Aorta (tissue), 5 donors: ENCODE results near the gene NR2C2. TPM values are rescaled to one million over a fixed set of nuclear protein-coding genes. Genes with fewer than 3 reads are reported as not detected.

ENCODE experiments used
- ATAC-seq: fragments of 200-7000 bp; cut with Tn5 transposase; one replicate; pipeline ENCODE4 v1.9.1; 2022; ENCODE audit warnings: moderate library complexity; ENCODE audit not compliant: low FRiP score
- DNase-seq, 2 donors: peaks; one replicate each; pipeline ENCODE4 v3.0.0-alpha.2; 2020
- H3K27ac ChIP-seq, 2 donors: one replicate each; pipeline ENCODE4 v1.5.1; 2013; ENCODE audit warnings: low read length in 2 of 2, mild to moderate bottlenecking in 2 of 2, moderate library complexity in 2 of 2, control low read depth in 1 of 2, inconsistent platforms in 1 of 2, low read depth in 1 of 2
- H3K27me3 ChIP-seq, 2 donors: one replicate each; pipeline ENCODE4 v1.6.1; 2013; ENCODE audit warnings: control low read depth in 1 of 2, low read length in 1 of 2, mild to moderate bottlenecking in 1 of 2, moderate library complexity in 1 of 2; ENCODE audit not compliant: insufficient read depth in 2 of 2, control insufficient read depth in 1 of 2
- H3K36me3 ChIP-seq, 2 donors: one replicate each; pipeline ENCODE4 v1.6.1; 2013; ENCODE audit warnings: control low read depth in 1 of 2, low read length in 1 of 2, mild to moderate bottlenecking in 1 of 2; ENCODE audit not compliant: insufficient read depth in 2 of 2, control insufficient read depth in 1 of 2
- H3K4me1 ChIP-seq, 2 donors: one replicate each; pipeline ENCODE4 v1.6.1; 2013; ENCODE audit warnings: low read length in 2 of 2, control low read depth in 1 of 2, mild to moderate bottlenecking in 1 of 2, moderate library complexity in 1 of 2; ENCODE audit not compliant: insufficient read depth in 2 of 2, control insufficient read depth in 1 of 2
- H3K4me3 ChIP-seq, 2 donors: one replicate each; pipeline ENCODE4 v1.5.1; 2013; ENCODE audit warnings: low read length in 2 of 2, control low read depth in 1 of 2, mild to moderate bottlenecking in 1 of 2
- H3K9me3 ChIP-seq: one replicate; pipeline ENCODE4 v1.6.1; 2013; ENCODE audit warnings: mild to moderate bottlenecking, low read length; ENCODE audit not compliant: control insufficient read depth
- WGBS, 2 donors: extraction: QIAGEN DNeasy Blood & Tissue Kit; methylation state at CpG; one replicate each; pipeline ENCODE4 v1.1.7; 2013; 5-methylcytosine and 5-hydroxymethylcytosine counted together
- intact Hi-C, 2 donors: fragments of 100-400 bp; cut with DNase I; formaldehyde crosslinking; loops; one replicate each; pipeline versions ENCODE4 v1.14.2 to v1.15.0; 2022
- polyA plus RNA-seq, 2 donors: library from polyadenylated mRNA; stranded (reverse); fragments of 200-250 nt; gene quantifications; one replicate each; pipeline ENCODE4 v1.2.3, GENCODE V29; 2013
- total RNA-seq, 2 donors: library from RNA; stranded (reverse); fragmentation: NEBNext Ultra II Directional; extraction: Animal tissue kit (Norgen Biotek cat#: 25700); gene quantifications; one replicate each; pipeline ENCODE4 v1.2.1, GENCODE V29; 2021
- donor health status: healthy with polysubstance abuse.
- donor health status: Bipolar disorder and iron deficiency.
- donor health status: DM: no; HTN: no; CAD: no.
- donor health status: DM: no; HTN: no; CAD: no.
- donor health status: DM: yes; HTN: yes; CAD: no.

NR2C2 gene
- total and polyA plus RNA-seq, 4 donors, result 4.3 to 55.7 (median 32.4) TPM

GRCh38 chr3:15010664-15011063 lies 63.3 kb downstream of the NR2C2 start:
- no peak overlapping the region for H3K4me3 ChIP-seq
- no peaks in the 10 kb centered on the region for H3K4me1 ChIP-seq
- peaks cover 3 to 8% of the 10 kb centered on the region in 2 donors for H3K36me3 ChIP-seq
- DNase-seq (no peak), ATAC-seq (no peak)
- no peaks in the 10 kb centered on the region for H3K9me3 ChIP-seq
- WGBS, 2 donors, result 91 to 100% methylated on average over 1 of the region's 1 CpG
- intact Hi-C loops, result no loop called here
- no peaks in the 10 kb centered on the region for H3K27me3 ChIP-seq
- no peak overlapping the region for H3K27ac ChIP-seq

GRCh38 chr3:15011174-15011573 lies 63.8 kb downstream of the NR2C2 start:
- Histone ChIP-seq H3K4me1 (no peaks in the 10 kb centered on the region), H3K9me3 (no peaks in the 10 kb centered on the region), H3K36me3 (peaks cover 3 to 8% of the 10 kb centered on the region in 2 donors), H3K4me3 (no peak overlapping the region), H3K27me3 (no peaks in the 10 kb centered on the region), H3K27ac (no peak overlapping the region)
- WGBS, 2 donors, result 97% methylated on average over 5 of the region's 5 CpGs
- ATAC-seq, result no peak
- intact Hi-C loops, result no loop called here
- no peak for DNase-seq

- H3K27me3 ChIP-seq, result no peaks in the 10 kb centered on the region
- DNase-seq, result no peak
- no peaks in the 10 kb centered on the region for H3K4me1 ChIP-seq
- no peaks in the 10 kb centered on the region for H3K9me3 ChIP-seq
- no peak for ATAC-seq
- no peak overlapping the region for H3K4me3 ChIP-seq
- 71 to 89% methylated on average over 3 of the region's 3 CpGs for WGBS, 2 donors
- H3K27ac ChIP-seq, result no peak overlapping the region
- H3K36me3 ChIP-seq, result peaks cover 3 to 14% of the 10 kb centered on the region in 2 donors
- intact Hi-C loops, result no loop called here
Observed at GRCh38 chr3:15014606-15015328, 67.4 kb downstream of the NR2C2 start.

- intact Hi-C loops, result no loop called here
- Histone ChIP-seq H3K4me3 (no peak overlapping the region), H3K27ac (no peak overlapping the region), H3K9me3 (no peaks in the 10 kb centered on the region), H3K4me1 (no peaks in the 10 kb centered on the region), H3K27me3 (no peaks in the 10 kb centered on the region), H3K36me3 (peaks cover 3 to 18% of the 10 kb centered on the region in 2 donors)
- DNase-seq, result no peak
- 83 to 85% methylated on average over 4 of the region's 4 CpGs for WGBS, 2 donors
- no peak for ATAC-seq
Observed at GRCh38 chr3:15015456-15015855, 68.1 kb downstream of the NR2C2 start.

- Histone ChIP-seq H3K4me3 (no peak overlapping the region), H3K27ac (no peak overlapping the region), H3K9me3 (no peaks in the 10 kb centered on the region), H3K36me3 (peaks cover 3 to 25% of the 10 kb centered on the region in 2 donors), H3K4me1 (no peaks in the 10 kb centered on the region), H3K27me3 (no peaks in the 10 kb centered on the region)
- intact Hi-C loops, result no loop called here
- WGBS, 2 donors, result 89 to 94% methylated on average over 2 of the region's 2 CpGs
- DNase-seq, result no peak
- no peak for ATAC-seq
Observed at GRCh38 chr3:15017191-15017590, 69.8 kb downstream of the NR2C2 start.

DNA sequence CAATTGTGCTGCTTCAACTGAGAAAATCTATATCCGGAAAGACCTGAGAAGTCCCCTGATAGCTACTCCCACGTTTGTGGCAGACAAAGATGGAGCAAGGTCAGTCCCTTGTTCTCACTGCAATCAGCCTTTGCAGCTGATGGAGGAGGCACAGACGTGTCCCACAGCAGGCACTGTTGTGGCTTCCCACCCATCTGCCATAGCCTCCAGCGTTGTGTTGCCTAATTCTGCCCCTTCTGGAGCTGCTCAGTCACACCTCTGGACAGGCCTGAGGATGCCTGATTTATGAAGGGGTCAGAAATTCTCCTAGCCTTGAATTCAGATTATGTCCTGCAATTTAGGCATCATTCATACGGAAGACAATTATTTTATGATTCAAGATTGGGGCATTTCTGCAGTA lies 75.9 kb downstream of the NR2C2 start:
- WGBS, 2 donors, result 72 to 73% methylated on average over 5 of the region's 5 CpGs
- Histone ChIP-seq H3K27ac (no peak overlapping the region), H3K4me3 (no peak overlapping the region), H3K36me3 (peaks cover 7 to 26% of the 10 kb centered on the region in 2 donors), H3K9me3 (no peaks in the 10 kb centered on the region), H3K4me1 (no peaks in the 10 kb centered on the region), H3K27me3 (no peaks in the 10 kb centered on the region)
- no peak for ATAC-seq
- intact Hi-C loops, result no loop called here
- no peak for DNase-seq

DNA sequence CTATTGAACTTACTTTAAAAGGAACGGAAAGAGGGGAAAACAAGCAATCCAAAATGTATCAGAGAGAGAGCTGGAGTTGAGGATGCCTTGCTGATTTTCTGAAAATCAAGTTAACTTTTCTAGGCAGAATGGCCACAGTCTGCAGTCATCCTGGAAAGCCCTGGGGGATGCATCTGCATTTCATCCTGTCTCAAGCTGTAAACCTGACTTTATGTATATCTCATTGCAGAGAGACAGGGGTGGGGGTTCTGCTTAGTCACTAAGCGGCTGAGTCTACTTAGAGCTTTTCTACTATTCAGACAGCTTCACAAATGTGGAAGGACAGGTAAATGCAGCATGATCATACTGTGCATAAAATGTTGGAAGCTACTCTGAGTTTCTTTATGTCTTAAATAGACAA lies 76.3 kb downstream of the NR2C2 start:
- intact Hi-C loops, result no loop called here
- Histone ChIP-seq H3K4me3 (no peak overlapping the region), H3K4me1 (no peaks in the 10 kb centered on the region), H3K36me3 (peaks cover 10 to 26% of the 10 kb centered on the region in 2 donors), H3K9me3 (no peaks in the 10 kb centered on the region), H3K27me3 (no peaks in the 10 kb centered on the region), H3K27ac (no peak overlapping the region)
- DNase-seq (no peak), ATAC-seq (no peak)
- 87 to 94% methylated on average over 2 of the region's 2 CpGs for WGBS, 2 donors

DNA sequence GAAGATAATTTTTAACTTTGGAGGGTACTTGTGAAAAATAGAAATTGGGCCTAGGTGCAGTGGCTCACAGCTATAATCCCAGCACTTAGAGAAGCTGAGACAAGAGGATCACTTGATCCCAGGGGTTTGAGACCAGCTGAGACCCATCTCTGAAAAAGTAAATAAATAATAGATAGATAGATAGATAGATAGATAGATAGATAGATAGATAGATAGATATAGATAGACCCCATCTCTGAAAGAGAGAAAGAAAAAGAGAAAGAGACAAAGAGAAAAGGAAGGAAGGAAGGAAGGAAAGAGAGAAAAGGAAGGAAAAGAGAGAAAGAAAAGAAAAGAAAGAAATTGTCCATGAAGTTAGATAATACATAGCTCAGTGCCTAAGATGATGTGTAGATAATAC lies 82.2 kb downstream of the NR2C2 start:
- peaks cover 14 to 26% of the 10 kb centered on the region in 2 donors for H3K36me3 ChIP-seq
- no peak overlapping the region for H3K4me3 ChIP-seq
- H3K9me3 ChIP-seq, result no peaks in the 10 kb centered on the region
- DNase-seq (no peak), ATAC-seq (no peak)
- no peak overlapping the region for H3K27ac ChIP-seq
- H3K27me3 ChIP-seq, result no peaks in the 10 kb centered on the region
- intact Hi-C loops, result no loop called here
- H3K4me1 ChIP-seq, result no peaks in the 10 kb centered on the region

DNA sequence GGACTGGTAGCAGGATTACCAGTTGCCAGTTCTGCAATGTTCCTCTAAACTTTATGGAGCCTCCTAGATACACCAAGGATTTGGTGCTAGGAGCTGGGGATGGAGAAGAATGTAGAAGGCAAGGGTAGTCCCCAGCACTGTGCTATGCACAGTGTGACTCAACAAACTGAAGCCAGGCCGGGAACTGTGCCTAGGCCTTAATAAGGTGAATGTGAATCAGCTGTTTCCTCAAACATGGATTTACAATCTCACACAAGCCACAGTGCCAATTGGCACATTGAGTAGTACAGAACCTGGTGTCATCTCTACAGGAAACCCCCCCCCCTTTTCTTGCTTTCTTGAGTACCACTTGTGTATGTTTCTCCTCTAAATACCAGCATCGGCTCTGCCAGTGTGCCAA lies 85.3 kb downstream of the NR2C2 start:
- 82 to 89% methylated on average over 2 of the region's 2 CpGs for WGBS, 2 donors
- Histone ChIP-seq H3K27me3 (no peaks in the 10 kb centered on the region), H3K4me3 (no peak overlapping the region), H3K4me1 (no peaks in the 10 kb centered on the region), H3K27ac (no peak overlapping the region), H3K36me3 (peaks cover 10 to 25% of the 10 kb centered on the region in 2 donors), H3K9me3 (no peaks in the 10 kb centered on the region)
- ATAC-seq (no peak), DNase-seq (no peak)
- intact Hi-C loops, result no loop called here
